ENCODE data around the gene TCN2.
"Not testable (repeated sequence)": the region's sequence is repeated elsewhere in the genome, so short reads cannot be mapped to it uniquely, and the experiment has no call there.

The TCN2 gene

DNA sequence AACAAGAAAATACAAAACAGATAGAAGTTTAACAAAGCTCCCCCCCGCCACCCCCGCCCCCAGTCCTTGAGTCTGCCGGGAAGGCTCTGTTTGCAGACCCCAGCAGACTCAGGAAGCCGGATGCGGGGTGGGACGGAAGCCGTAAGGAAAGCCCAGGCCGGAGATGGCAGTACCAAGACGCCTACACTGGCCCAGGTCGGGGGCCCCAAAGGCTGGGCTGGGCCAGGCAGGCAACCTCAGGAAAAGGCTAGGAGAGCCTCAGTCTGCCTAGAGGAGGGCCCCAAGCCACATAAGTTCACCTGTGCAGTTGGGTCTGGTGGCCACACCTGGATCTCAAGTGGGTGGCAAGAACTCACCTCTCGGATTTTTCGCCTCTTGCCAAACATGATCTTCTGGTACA is 28.5 kb upstream of the TCN2 start:
- no peak for DNase-seq

DNA sequence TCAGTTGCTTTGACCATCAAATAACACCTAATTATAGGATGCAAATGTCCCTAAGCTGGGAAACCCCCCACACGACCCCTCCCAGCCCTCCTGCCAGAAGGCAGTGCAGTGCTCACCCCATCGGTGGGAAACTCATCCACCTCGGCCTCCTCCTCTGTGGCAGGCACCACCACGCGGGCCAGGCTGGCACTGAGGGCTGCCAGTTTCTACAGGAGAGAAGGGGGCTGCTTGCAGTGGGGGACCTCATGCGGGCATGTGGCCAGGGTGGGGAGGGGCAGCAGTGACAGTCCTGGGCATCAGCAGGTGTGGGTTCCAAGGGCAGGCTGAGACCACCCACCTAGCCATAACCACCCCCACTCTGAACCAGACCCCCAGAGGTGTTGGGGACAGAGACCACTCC is 26.1 kb upstream of the TCN2 start:
- no peak for DNase-seq

DNA sequence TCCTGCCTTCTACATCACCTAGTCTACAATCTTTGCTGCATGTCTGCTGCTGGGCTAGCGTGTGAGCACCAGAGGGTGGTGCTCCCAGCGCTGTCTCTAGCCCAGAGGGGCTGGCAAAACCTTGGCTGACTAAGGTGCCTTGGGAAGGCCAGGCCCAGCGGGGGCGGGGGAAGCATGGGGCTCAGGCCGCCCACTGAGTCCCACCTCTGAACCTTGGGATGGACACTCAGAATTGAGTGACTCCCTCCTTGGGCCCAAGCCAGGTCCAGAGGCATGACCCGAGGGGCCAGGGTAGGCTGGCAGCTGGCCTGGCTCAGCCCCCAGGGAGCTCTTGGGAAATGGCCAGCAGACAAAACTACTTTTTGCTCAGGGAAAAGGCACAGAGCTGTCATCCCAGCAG is 24.9 kb upstream of the TCN2 start:
- DNase-seq = no peak

DNA sequence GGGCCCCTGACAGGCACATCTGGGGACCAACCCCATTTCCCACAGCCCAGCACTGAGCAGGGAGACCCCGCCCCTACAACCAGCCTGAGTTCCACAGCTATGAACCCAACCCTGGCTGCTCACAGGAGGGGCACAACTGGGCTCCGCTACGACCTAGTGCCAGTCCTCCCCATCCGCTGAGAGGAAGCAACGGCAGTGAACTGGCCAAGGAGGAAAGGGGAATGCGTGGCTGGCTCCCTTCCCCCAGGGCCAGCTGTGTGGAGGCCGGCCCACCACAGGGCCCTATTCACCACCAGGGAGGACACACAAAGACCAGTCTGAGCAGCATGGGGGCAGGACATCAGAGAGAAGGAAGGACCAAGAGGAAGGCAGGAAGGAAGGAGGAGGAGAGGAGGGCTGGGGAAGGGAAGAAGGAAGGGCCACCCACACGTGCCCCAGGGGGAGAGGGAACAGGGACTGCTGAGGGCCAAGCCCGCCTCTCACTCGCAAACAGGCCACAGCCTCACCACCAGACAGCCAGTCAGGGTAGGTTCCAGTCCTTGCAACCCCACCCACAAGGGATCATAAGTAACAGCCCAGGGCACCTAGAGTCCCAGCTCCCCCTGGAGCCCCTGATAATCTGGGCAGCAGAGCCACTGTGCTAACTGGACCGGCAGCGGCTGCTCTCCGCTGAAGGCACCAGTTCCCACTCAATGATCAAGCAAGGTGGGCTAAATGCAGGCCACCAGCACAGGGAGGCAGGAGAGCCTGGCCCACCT is 24.0 kb upstream of the TCN2 start:
- DNase-seq = no peak

DNA sequence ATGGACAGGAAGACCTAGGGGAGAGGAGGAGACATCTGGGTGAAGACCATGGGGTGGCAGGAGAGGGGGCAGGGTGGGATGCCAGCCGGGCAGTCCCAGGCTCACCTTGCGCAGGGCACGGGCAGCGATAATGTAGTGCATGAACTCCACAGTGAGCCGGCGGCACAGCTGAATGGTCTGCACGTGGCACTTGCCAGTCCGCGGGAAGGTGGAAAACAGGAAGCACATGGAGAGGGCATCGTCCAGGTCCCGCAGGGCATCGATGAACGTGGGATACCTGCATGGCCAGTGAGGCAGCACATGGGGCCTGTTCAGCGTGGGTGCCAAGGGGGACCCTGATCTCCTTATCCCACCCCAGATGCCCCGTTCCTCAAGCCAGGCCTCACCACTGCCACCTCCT is 22.5 kb upstream of the TCN2 start:
- no peak for DNase-seq

DNA sequence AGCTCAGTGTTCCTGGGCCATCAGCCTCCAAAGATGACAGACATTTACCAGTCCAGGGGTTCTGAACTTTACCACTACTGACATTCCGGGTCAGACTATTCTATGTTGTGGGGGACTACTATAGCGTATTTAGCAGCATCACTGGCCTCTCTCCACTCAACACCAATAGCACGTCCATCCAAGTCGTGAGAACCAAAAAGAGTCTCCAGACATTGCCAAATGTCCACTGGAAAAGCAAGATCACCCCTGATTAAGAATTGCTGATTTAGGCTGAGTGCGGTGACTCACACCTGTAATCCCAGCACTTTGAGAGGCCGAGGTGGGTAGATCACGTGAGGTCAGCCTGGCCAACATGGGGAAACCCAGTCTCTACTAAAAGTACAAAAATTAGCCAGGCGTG is 20.6 kb upstream of the TCN2 start:
- DNase-seq = no peak

DNA sequence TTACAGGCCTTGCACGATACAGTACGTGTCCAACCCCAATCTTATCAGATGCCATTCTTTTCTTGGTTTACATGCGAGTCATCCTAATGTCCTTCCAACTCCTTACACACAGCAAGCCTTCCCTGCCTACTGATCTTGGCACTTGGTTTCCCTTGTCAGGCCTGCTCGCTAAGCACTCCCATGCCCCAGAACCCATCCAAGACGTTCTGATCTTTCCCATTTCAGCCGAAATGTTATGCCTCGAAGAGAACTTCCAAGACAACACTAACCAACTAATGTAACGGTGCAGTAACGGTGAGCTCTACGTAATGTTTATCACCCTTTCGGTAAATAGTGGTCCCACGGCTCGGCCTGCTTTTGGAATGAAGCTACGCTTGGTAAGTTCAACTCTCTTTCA is 15.8 kb upstream of the TCN2 start:
- DNase-seq = peak in 1 of 2 donors; percentile 10

DNA sequence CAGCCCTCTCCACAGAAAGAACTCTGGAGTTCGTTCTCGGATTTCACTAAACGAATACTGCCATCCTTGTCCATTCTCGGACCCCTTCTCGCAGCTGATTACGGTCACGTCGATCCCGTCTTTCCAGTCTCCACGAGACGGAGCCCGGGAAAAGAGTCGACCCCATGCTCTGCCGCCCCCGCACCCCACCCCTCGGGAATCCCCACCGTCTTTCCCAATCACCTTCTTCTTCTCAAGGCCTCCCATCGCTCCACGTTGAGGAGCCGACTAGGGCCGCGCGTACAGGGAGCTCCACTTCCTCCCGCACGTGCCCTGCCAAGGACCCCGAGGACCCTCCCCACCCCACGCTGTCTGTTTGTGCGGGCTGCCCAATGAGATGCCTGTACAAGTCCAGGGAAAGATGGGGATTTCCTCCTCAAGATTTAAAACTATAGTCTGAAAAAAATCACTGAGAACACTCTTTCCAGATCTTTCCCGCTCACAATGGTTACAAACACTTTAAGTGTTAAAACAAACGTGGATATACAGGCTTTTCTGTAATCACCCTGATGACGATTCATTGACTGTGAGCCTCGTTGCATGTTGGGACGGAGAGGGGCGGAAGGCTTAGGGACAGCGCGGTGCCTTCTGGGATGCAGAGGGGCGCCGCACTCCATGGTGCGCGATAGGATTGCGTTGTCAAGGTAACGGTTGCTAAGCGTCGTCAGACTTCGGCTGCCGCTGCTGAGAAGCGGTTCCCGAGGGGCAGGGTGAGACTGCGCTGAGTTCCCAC is 15.2 kb upstream of the TCN2 start, which contains the start of gene PES1:
Gene PES1 (minus strand): TSS at position 323 of the 772 bp plus-strand sequence. CDS start 77 bp downstream, at position 246.
- DNase-seq = peak; percentile 95

DNA sequence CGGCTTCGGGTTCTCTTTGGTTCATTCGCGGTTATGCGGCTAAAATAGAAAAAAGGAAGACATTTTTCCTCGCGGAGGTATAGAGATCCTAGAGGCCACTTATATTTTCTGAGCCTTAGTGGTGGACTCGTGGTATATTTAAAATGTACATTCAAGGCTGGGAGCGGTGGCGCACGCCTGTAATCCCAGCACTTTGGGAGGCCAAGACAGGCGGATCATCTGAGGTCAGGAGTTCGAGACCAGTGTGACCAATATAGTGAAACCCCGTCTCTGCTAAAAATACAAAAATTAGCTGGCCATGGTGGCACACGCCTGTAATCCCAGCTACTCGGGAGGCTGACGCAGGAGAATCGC is 14.6 kb upstream of the TCN2 start:
- DNase-seq = not testable (repeated sequence)

DNA sequence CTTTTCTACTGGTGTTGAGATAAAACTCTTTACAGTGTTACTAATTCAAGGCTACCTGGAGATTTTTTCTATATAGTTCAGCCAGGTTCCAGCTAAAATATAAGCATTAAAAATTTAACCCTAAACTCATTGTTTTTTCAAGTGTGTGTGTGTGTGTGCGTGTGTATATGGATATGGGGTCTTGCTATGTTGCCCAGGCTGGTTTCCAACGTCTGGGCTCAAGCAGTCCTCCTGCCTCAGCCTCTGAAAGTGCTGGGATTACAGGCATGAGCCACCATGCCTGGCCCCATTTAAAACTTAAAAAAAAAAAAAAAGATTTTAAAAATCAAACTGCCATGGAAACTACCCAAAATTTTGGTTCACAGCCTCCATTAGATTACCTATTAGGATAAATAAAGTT is 10.8 kb upstream of the TCN2 start:
- no peak for DNase-seq

DNA sequence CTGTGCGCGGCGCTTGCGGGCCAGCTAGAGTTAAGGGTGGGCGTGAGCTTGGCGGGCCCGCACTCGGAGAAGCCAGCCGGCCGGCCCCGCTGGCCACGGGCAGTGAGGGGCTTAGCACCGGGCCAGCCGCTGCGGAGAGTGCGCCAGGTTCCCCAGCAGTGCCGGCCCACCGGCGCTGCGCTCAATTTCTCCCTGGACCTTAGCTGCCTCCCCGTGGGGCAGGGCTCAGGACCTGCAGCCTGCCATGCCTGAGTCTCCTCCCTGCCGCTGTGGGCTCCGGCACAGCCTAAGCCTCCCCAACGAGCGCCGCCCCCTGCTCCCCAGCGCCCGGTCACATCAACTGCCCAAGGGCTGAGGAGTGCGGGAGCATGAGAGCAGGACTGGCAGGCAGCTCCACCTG is 10.1 kb upstream of the TCN2 start:
- no peak for DNase-seq

DNA sequence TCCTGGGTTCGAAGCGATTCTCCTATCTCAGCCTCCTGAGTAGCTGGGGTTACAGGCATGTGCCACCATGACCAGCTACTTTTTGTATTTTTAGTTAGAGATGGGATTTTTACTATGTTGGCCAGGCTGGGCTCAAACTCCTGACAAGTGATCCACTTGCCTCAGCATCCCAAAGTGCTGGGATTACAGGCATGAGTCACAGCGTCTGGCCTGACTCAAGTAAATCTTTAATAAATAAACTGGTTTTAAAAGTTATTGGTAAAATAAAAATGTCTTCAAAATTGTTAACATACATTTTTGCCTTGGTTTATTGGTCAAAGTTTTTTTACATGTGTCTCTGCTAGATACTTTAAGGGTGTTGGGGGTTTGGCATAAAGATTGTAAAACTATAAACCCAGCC is 8.0 kb upstream of the TCN2 start:
- no peak for DNase-seq

DNA sequence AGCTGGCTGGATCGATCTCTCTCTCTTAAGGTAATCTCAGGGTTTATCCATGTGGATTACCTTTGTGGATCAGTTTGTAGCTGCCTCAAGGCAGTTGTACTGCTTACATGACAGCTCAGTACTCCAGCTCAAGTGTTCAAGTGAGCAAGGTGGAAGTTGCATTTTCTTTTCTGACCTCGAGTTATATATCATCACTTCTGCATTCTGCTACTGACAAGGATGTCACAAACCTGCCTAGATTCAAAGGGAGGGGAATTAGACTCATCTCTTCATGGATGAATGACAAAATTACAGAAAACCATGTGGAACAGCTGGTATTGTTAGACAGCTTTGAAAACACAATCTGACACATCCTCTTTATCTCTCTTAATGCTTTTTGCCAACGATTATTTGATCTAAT is 6.1 kb upstream of the TCN2 start:
- no peak for DNase-seq

DNA sequence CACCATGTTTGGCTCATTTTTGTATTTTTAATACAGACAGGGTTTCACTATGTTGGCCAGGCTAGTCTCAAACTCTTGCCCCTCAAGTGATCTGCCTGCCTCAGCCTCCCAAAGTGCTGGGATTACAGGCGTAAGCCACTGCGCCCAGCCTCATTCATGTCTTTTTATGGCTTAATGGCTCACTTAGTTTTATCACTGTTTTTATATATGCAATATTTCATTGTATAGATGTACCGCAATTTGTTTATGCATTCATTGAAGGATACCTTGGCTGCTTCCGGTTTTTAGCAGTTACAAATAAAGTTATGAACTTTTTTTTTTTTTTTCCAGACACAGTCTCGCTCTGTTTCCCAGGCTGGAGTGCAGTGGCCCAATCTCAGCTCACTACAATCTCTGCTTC is 5.5 kb upstream of the TCN2 start:
- no peak for DNase-seq

DNA sequence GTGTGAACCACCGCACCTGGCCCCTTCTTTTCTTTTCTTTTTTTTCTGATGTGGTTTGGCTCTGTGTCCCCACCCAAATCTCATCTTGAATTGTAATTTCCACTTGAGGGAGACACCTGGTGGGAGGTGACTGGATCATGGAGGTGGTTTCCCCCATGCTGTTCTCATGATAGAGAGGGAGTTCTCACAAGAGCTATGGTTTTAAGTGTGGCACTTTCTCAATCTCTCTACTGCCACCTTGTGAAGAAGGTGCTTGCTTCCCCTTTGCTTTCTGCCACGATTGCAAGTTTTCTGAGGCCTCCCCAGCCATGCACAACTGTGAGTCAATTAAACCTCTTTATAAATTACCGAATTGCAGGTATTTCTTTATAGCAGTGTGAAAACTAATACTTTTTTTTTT is 4.9 kb upstream of the TCN2 start:
- peak in 1 of 2 donors; percentile 13 for DNase-seq

DNA sequence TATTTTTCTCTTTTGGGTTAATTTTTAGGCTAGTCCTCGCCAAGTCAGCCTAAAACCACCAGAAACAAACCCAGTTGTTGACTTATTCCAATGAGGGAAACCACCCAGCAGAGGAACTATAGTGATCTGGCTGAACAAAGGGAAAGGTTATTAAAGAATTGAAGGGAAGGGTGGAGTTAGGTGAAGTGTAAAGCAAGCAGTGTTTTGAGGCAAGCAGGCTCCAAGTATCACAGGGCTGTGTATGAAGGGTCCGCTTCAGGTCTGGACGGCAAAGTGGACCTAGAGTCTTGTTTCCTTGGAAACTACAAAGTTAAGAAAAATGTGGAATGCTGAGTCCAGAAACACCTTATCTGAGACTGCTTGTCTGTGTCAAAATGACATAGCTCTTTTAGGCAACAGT is 3.2 kb upstream of the TCN2 start:
- no peak for DNase-seq

DNA sequence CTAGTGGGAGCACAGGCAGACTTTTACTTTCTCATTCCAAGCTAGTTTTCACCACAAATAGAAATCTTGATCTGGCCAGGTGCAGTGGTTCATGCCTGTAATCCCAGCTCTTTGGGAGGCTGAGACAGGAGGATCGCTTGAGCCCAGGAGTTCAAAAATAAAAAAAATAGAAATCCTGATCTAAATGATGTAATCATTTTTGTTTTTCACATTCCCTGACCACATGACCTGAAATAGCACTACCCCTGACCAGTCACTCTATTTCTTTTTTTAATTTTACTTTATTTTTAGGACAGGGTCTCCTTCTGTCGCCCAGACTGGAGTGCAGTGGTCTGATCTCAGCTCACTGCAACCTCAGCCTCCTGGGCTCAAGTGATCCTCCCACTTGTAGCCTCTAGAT is 2.3 kb upstream of the TCN2 start:
- DNase-seq = no peak

DNA sequence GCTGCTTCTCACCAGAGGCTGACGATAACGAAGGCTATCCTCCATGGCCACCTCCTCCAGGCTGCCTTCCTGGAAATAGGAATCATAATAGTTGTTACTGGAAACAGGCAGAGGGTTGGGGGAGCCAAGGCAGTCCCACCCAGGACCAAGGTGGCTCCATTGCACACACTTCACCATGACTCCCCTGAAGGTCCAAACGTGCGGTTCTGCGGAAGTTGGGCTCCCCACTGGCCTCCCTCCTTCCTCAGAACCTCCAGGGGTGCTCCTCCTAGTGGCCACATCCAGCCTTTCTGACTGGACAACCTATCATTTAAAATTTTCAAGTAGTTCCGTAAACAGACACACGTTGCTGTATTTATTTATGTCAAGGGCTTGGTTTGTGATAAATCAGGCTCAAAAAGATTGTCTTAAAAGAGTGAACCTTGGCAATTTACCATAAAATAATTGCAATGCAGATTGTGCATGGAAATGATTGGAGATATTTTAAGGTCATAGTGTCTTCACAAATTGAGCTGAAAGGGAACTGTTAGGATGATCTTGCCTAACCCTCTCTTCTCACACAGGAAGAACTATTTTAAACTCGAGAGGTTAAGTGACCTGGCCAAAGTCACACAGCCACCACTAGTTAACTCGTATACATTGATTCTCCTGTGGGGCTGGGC is 1.4 kb upstream of the TCN2 start:
- DNase-seq = peak; percentile 14 to 34

DNA sequence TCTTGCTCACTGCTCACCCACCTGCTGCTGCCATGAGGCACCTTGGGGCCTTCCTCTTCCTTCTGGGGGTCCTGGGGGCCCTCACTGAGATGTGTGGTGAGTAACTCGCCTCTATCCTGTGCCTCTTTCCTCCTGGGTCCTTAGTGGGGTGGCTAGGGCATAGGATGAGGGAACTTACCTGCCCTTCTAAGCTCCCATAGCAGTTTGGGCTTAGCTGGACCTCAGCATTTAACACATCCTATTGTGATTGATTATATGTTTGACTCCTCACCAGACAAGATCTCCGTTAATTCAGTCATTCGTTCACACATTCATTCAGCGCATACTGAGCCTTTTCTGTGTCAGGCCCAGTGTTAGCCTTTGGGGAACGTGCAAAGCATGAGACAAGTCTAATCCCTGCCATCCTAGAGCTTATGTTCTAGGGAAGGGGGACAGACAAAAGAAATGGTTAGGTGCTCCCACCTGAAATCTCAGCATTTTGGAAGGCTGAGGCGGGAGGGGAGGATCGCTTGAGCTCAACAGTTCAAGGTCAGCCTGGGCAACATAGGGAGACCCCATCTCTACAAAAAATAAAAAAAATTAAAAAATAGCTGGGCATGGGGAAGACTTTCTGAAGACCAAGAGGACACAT is 441 bp downstream of the TCN2 start:
- no peak for DNase-seq

DNA sequence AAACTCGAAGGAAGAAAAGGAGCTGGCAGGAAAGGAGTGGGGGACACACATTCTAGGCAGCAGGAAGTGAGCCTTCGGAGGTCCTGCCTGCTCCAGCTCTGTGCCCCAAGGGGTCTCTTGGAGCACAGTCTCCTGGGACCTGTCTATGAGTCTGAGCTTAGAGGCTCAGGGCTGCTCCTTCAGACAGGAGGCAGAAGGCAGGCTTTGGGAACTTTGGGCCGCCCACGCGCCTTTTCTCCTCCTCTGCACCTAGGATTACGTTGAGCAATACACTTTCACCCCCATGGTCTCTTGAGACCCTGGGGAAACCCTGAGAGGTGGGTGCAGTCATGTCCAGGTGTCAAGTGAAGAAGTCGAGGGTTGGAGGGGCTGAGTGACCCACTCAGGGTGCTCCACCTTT is 965 bp downstream of the TCN2 start:
- DNase-seq = no peak

DNA sequence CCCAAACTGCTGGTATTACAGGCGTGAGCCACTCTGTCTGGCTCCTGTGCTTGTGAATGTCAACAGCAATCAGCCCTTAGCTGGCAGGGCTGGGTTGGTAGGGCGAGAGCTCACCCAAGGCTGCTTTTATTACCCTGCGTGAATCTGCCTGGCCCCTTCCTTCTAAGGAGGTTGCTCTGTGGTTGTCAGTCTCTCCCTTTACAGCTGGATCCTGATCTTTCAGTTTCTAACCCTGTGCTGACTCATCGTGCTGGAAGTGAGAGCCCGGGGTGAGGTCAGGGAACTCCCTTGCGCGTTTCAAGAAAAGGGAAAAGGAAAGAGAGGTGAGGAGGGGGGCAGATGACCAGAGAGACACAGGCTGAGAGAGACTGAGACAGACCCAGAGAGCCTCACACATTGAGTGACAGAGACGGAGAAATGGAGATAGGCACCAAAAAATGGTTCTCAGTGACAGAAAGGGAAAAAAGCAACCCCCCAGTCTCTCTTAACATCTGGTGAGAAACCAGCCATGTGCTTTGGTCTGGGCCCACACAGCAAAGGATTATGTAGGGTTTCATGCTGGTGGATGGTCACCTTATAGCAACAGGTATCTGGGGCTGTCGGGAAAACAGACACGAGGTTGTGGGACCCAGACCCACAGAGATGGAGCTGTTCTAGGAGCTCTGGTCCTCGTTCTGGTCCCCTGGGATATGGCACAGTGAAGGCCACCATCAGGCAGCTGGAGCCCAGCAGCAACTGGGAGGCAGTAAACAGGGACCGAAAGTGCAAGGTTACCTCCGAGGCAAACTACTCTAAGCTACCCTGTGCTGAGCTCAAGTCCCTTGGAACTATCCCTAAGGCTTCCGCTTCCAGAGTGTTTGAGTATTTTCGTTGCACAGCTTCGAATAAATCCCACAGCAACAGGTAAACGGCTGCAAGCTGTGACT is 2.5 kb downstream of the TCN2 start:
- DNase-seq = no peak

DNA sequence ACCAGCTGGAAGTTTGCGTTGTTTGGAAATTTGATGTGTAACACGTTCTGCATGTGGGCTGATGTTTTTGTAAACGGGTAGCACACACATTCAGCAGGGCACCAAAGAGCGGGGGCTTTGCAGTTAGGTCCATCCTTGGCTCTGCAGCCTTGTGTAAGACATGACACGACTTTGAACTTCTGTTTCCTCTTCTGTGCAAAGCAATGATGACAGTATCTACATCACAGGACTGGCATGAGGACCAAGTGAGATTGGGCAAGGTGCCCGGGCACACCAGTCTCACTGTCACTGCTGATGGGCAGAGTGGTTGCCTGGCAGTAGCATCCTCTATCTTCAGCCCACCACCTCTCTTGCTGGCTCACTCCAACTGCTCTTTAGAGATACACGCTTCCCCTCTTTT is 3.3 kb downstream of the TCN2 start:
- no peak for DNase-seq

Measured in activated CD4-positive, alpha-beta T cell treated with anti-CD3 and anti-CD28 coated beads for 4 hours (primary cell).